Measurements from ENCODE around the gene ZNF184. TPM values are rescaled to one million over a fixed set of nuclear protein-coding genes. Genes with fewer than 3 reads are reported as not detected.

ZNF184 gene
- total and polyA plus RNA-seq, 2 of the 4 experiments (the other 2 are of a cell fraction), result 2.8 to 8.1 TPM

- H3K9me1 ChIP-seq (ENCODE audit: insufficient read depth, low read length), result no peaks in the 10 kb centered on the region
- no peak overlapping the region for H2BK120ac ChIP-seq (ENCODE audit: low read depth, low read length)
- in situ Hi-C loops (cut with MboI; ENCODE audit: low sequenced_read_pairs), result no loop called here
- BruUV-seq (replicated peaks), result no TSS peak
- CTCF ChIA-PET, result no interaction called here
- H3K4me3 ChIP-seq (ENCODE audit: insufficient read depth, low read depth, low read length), result no peak overlapping the region
- H3K4me2 ChIP-seq (ENCODE audit: low read depth, low read length), result no peak overlapping the region
- no peak overlapping the region for H3K18ac ChIP-seq (ENCODE audit: low read depth, low read length)
- H4K20me1 ChIP-seq (ENCODE audit: insufficient read depth, low read length), result no peaks in the 10 kb centered on the region
- no peak overlapping the region for H2AK9ac ChIP-seq (replicated peaks; ENCODE audit: low read depth, low read length, poor library complexity)
- H3K27me3 ChIP-seq (ENCODE audit: control insufficient read depth, insufficient read depth, low read length), result no peaks in the 10 kb centered on the region
- WGBS, 2 experiments (ENCODE audit: extremely low coverage in 2 of 2, insufficient read length in 1 of 2), result 100% methylated on average over 1 of the region's 16 CpGs; no CpG with 5 or more reads in 1 of the 2 experiments
- no peaks in the 10 kb centered on the region for H3K4me1 ChIP-seq (ENCODE audit: control insufficient read depth, insufficient read depth, low read length)
- DNase-seq (no peak), ATAC-seq (ENCODE audit: low read depth) (no peak)
- intact Hi-C loops (cut with micrococcal nuclease), result no loop called here
- H3K36me3 ChIP-seq (ENCODE audit: control insufficient read depth, insufficient read depth, low read length), result no peaks in the 10 kb centered on the region
- no peak overlapping the region for H4K91ac ChIP-seq (ENCODE audit: insufficient read depth, low read depth, low read length)
- POLR2A ChIA-PET (ENCODE audit: unreplicated experiment), result no interaction called here
- no peak overlapping the region for H2AK5ac ChIP-seq (ENCODE audit: low read depth, low read length)
- dilution Hi-C loops (cut with HindIII; ENCODE audit: low sequenced_read_pairs, unreplicated experiment), result no loop called here
- H4K8ac ChIP-seq (ENCODE audit: low read depth in 2 of 2, low read length in 2 of 2), result no peak overlapping the region
- H3K27ac ChIP-seq (ENCODE audit: insufficient read depth, low read length), result no peak overlapping the region
- H3K79me1 ChIP-seq (ENCODE audit: low read depth in 1 of 2, low read length in 2 of 2), result no peaks in the 10 kb centered on the region
- no peak overlapping the region for H3K56ac ChIP-seq (ENCODE audit: extremely low read depth, insufficient read depth, low read length)
- H2AFZ ChIP-seq (replicated peaks; ENCODE audit: low read length, poor library complexity), result no peak overlapping the region
- no peak overlapping the region for H2BK15ac ChIP-seq (ENCODE audit: low read depth, low read length)
- no peak overlapping the region for H3K9ac ChIP-seq (ENCODE audit: low read depth, low read length)
- H3K23ac ChIP-seq (ENCODE audit: low read depth, low read length), result no peak overlapping the region
- H3K14ac ChIP-seq (replicated peaks; ENCODE audit: low read depth, low read length), result no peak overlapping the region
- H4K5ac ChIP-seq (ENCODE audit: low read depth, low read length), result no peak overlapping the region
- H2BK20ac ChIP-seq (ENCODE audit: low read depth, low read length), result no peak overlapping the region
- TF ChIP-seq RAD21 (IDR thresholded peaks at IDR 0.05; ENCODE audit: low read length), result no peak
- TF ChIP-seq CEBPB (IDR thresholded peaks at IDR 0.05; ENCODE audit: low read depth, low read length), result no peak
- TF ChIP-seq, protein P1, sequence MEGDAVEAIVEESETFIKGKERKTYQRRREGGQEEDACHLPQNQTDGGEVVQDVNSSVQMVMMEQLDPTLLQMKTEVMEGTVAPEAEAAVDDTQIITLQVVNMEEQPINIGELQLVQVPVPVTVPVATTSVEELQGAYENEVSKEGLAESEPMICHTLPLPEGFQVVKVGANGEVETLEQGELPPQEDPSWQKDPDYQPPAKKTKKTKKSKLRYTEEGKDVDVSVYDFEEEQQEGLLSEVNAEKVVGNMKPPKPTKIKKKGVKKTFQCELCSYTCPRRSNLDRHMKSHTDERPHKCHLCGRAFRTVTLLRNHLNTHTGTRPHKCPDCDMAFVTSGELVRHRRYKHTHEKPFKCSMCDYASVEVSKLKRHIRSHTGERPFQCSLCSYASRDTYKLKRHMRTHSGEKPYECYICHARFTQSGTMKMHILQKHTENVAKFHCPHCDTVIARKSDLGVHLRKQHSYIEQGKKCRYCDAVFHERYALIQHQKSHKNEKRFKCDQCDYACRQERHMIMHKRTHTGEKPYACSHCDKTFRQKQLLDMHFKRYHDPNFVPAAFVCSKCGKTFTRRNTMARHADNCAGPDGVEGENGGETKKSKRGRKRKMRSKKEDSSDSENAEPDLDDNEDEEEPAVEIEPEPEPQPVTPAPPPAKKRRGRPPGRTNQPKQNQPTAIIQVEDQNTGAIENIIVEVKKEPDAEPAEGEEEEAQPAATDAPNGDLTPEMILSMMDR (conservative IDR thresholded peaks at IDR 0.05; ENCODE audit: low read depth, low read length), result no peak
- TF ChIP-seq SMC3 (IDR thresholded peaks at IDR 0.05; ENCODE audit: low read depth, low read length), result no peak
- TF ChIP-seq MXI1 (IDR thresholded peaks at IDR 0.05; ENCODE audit: borderline replicate concordance, low read depth, low read length), result no peak
- TF ChIP-seq MAFK (IDR thresholded peaks at IDR 0.05; ENCODE audit: low read depth, low read length), result no peak
- TF ChIP-seq, protein P2, sequence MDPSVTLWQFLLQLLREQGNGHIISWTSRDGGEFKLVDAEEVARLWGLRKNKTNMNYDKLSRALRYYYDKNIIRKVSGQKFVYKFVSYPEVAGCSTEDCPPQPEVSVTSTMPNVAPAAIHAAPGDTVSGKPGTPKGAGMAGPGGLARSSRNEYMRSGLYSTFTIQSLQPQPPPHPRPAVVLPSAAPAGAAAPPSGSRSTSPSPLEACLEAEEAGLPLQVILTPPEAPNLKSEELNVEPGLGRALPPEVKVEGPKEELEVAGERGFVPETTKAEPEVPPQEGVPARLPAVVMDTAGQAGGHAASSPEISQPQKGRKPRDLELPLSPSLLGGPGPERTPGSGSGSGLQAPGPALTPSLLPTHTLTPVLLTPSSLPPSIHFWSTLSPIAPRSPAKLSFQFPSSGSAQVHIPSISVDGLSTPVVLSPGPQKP (IDR thresholded peaks at IDR 0.05; ENCODE audit: borderline replicate concordance, low read depth, low read length), result no peak
- no peak for TF ChIP-seq RFX5 (IDR thresholded peaks at IDR 0.05; ENCODE audit: low read depth, low read length)
- TF ChIP-seq BHLHE40 (IDR thresholded peaks at IDR 0.05; ENCODE audit: low read depth, low read length), result no peak
- no peak for TF ChIP-seq FOS (IDR thresholded peaks at IDR 0.05; ENCODE audit: low read depth, low read length)
- TF ChIP-seq CHD1 (IDR thresholded peaks at IDR 0.05; ENCODE audit: low read depth, low read length), result no peak
- H2BK5ac ChIP-seq (ENCODE audit: low read depth, low read length, poor library complexity, severe bottlenecking), result no peak overlapping the region
- H3K9me3 ChIP-seq (ENCODE audit: control insufficient read depth, insufficient read depth, low read length), result peaks cover 11% of the 10 kb centered on the region
- no peak overlapping the region for H3K4ac ChIP-seq (ENCODE audit: low read depth, low read length)
Observed at GRCh38 chr6:27400877-27401642, 71.8 kb downstream of the ZNF184 start.

Measured in IMR-90 (cell line).